ENCODE data around the gene FIGN. TPM values are rescaled to one million over a fixed set of nuclear protein-coding genes. Genes with fewer than 3 reads are reported as not detected.

FIGN gene
- total and polyA plus RNA-seq, 2 of the 13 experiments (the other 11 are each of a cell fraction or from before 2014, with no cell fraction given) = 6.6 to 6.7 TPM

- TF ChIP-seq KDM5A (IDR thresholded peaks at IDR 0.05; ENCODE audit: borderline replicate concordance, low read length) = no peak
- no peak for TF ChIP-seq ZBTB7B (CRISPR knock-in tag; IDR thresholded peaks at IDR 0.05)
- no peak for TF ChIP-seq SIX1 (CRISPR knock-in tag; IDR thresholded peaks at IDR 0.05; ENCODE audit: borderline replicate concordance)
- TF ChIP-seq CENPX (CRISPR knock-in tag; IDR thresholded peaks at IDR 0.05) = no peak
- TF ChIP-seq HOXA9 (CRISPR knock-in tag; IDR thresholded peaks at IDR 0.05; ENCODE audit: borderline replicate concordance) = no peak
- no peak for TF ChIP-seq POLR2A (IDR thresholded peaks at IDR 0.05; ENCODE audit: insufficient read depth in 1 of 2, low read depth in 2 of 2, low read length in 2 of 2)
- TF ChIP-seq ZNF276 (CRISPR knock-in tag; IDR thresholded peaks at IDR 0.05; ENCODE audit: low read depth) = no peak
These were observed 71.2 kb downstream of the FIGN start (continued) for GRCh38 chr2:163664610-163665009.

GRCh38 chr2:163662141-163662780 is 73.5 kb downstream of the FIGN start:
- H3K4me2 ChIP-seq (ENCODE audit: low read depth, low read length) = no peak overlapping the region
- ChIA-PET CTCF (ENCODE audit: low intra/inter-chr PET ratio, low total read pairs) (no interaction called here), POLR2A (no interaction called here)
- FAIRE-seq (no peak), DNase-seq (ENCODE audit: low spot score) (no peak), ATAC-seq (no peak)
- in situ Hi-C loops (cut with HindIII; ENCODE audit: extremely low pct_ligation_motif_present, low pct_unique_long_range_greater_than_20kb) (no loop called here), intact Hi-C loops (cut with micrococcal nuclease; ENCODE audit: unreplicated experiment) (loop anchor here (10.0 kb wide), 1 partner anchor 283 kb away; no protein-coding TSS in a partner anchor)
- H3K9me3 ChIP-seq (ENCODE audit: low read length) = no peaks in the 10 kb centered on the region
- no peaks in the 10 kb centered on the region for H3K79me2 ChIP-seq (ENCODE audit: insufficient read depth, low read length)
- no peaks in the 10 kb centered on the region for H3K27me3 ChIP-seq (ENCODE audit: control insufficient read depth in 1 of 2, insufficient read depth in 2 of 2, low read length in 2 of 2)
- H3K9ac ChIP-seq (ENCODE audit: insufficient read depth, low read depth, low read length) = no peak overlapping the region
- no peaks in the 10 kb centered on the region for H3K36me3 ChIP-seq (replicated peaks in 1 of 2; ENCODE audit: control insufficient read depth in 1 of 2, insufficient read depth in 2 of 2, low read length in 2 of 2)
- WGBS (ENCODE audit: low lambda C conversion rate) = 94% methylated on average over 4 of the region's 4 CpGs
- H4K20me1 ChIP-seq (ENCODE audit: insufficient read depth, low read length) = no peaks in the 10 kb centered on the region
- H2AFZ ChIP-seq (ENCODE audit: low read length) = no peak overlapping the region
- H3K27ac ChIP-seq (ENCODE audit: extremely low read length, insufficient read depth, low read length) = no peak overlapping the region
- no TSS peak for BruUV-seq (replicated peaks)
- H3K4me3 ChIP-seq (replicated peaks in 1 of 3; ENCODE audit: insufficient read depth in 1 of 3, low read depth in 2 of 3, low read length in 3 of 3) = no peak overlapping the region
- H3K4me1 ChIP-seq (ENCODE audit: insufficient read depth, low read length) = peaks cover 30% of the 10 kb centered on the region
- TF ChIP-seq ZMYM3 (CRISPR knock-in tag; IDR thresholded peaks at IDR 0.05) (no peak), ZBTB43 (CRISPR knock-in tag; conservative IDR thresholded peaks at IDR 0.05) (no peak), ZNF619 (CRISPR knock-in tag; IDR thresholded peaks at IDR 0.05) (no peak)

Data from HepG2 (cell line).